Fibroblast of lung (primary cell): ENCODE results near the gene GPX7. TPM values are rescaled to one million over a fixed set of nuclear protein-coding genes. Genes with fewer than 3 reads are reported as not detected.

Experiments used
- DNase-seq, 2 donors: peaks; one replicate each; pipeline versions ENCODE4 v3.0.0 to v3.0.0-alpha.2; 2010; ENCODE audit warnings: low read depth in 2 of 2
- H2AFZ ChIP-seq: 2 replicates; pipeline ENCODE4 v1.5.1; 2012; ENCODE audit warnings: low read length, control low read depth, inconsistent platforms
- H3K27ac ChIP-seq: 2 replicates; pipeline ENCODE4 v1.5.1; 2011; ENCODE audit warnings: low read length, control low read depth; ENCODE audit not compliant: insufficient read depth
- H3K27me3 ChIP-seq: 2 replicates; pipeline ENCODE4 v1.5.1; 2011; ENCODE audit warnings: mild to moderate bottlenecking, low read length; ENCODE audit not compliant: control insufficient read depth, insufficient read depth
- H3K36me3 ChIP-seq: 2 replicates; pipeline ENCODE4 v1.5.1; 2011; ENCODE audit warnings: low read length; ENCODE audit not compliant: control insufficient read depth, insufficient read depth
- H3K4me1 ChIP-seq: 2 replicates; pipeline ENCODE4 v1.5.1; 2011; ENCODE audit warnings: low read length; ENCODE audit not compliant: control insufficient read depth, insufficient read depth; ENCODE audit errors: extremely low read depth
- H3K4me2 ChIP-seq: 2 replicates; pipeline ENCODE4 v1.5.1; 2011; ENCODE audit warnings: low read length, control low read depth; ENCODE audit not compliant: insufficient read depth; ENCODE audit errors: extremely low read depth
- H3K4me3 ChIP-seq, 4 experiments: fragments of 200-600 bp in 1 of 4; sonication (generic) in 1 of 4; replicated peaks in 1 of 4; 2 replicates each; pipeline ENCODE4 v1.5.1; 2011 to 2016; ENCODE audit warnings: low read length in 4 of 4, low read depth in 3 of 4, mild to moderate bottlenecking in 3 of 4, control low read depth in 2 of 4, inconsistent platforms in 1 of 4, mixed read lengths in 1 of 4; ENCODE audit not compliant: insufficient read depth in 1 of 4; ENCODE audit errors: control extremely low read depth in 1 of 4
- H3K79me2 ChIP-seq: 2 replicates; pipeline ENCODE4 v1.5.1; 2012; ENCODE audit warnings: mild to moderate bottlenecking, low read length, inconsistent platforms; ENCODE audit not compliant: control insufficient read depth, insufficient read depth
- H3K9ac ChIP-seq: 2 replicates; pipeline ENCODE4 v1.5.1; 2011; ENCODE audit warnings: mild to moderate bottlenecking, low read length, control low read depth; ENCODE audit not compliant: insufficient read depth
- H3K9me3 ChIP-seq: 2 replicates; pipeline ENCODE4 v1.5.1; 2012; ENCODE audit warnings: low read depth, low read length; ENCODE audit not compliant: control insufficient read depth, insufficient read depth
- H4K20me1 ChIP-seq: 2 replicates; pipeline ENCODE4 v1.5.1; 2011; ENCODE audit warnings: low read length; ENCODE audit not compliant: control insufficient read depth, insufficient read depth; ENCODE audit errors: extremely low read depth
- CTCF ChIP-seq, 2 donors: IDR thresholded peaks in 1 of 2; conservative IDR thresholded peaks in 1 of 2; 1 replicate in 1 of 2; 2 replicates in 1 of 2; pipeline ENCODE4 v1.5.1; 2011 to 2012; ENCODE audit warnings: low read length in 2 of 2, control low read depth in 1 of 2, inconsistent platforms in 1 of 2, low read depth in 1 of 2, mild to moderate bottlenecking in 1 of 2
- EZH2 ChIP-seq: IDR thresholded peaks from 2 replicates; pipeline ENCODE4 v1.5.1; 2012; ENCODE audit warnings: low read length, control low read depth, mild to moderate bottlenecking; ENCODE audit errors: missing control alignments
- polyA plus RNA-seq, 2 donors: library from polyadenylated mRNA; depleted of rRNA in 1 of 2; stranded (reverse) in 1 of 2; unstranded in 1 of 2; fragments of >200 nt; gene quantifications; 2 replicates each; pipeline ENCODE4 v1.2.1, GENCODE V29; 2011 to 2012; ENCODE audit warnings: missing spikeins in 1 of 2
- total RNA-seq: library from RNA; depleted of rRNA; stranded (reverse); fragments of >200 nt; gene quantifications from 2 replicates; pipeline ENCODE4 v1.2.1, GENCODE V29; 2014

GPX7 gene
- total and polyA plus RNA-seq, 2 donors (not counting 1 experiment from before 2014, with no cell fraction given) = 28.9 to 30.6 TPM

DNA sequence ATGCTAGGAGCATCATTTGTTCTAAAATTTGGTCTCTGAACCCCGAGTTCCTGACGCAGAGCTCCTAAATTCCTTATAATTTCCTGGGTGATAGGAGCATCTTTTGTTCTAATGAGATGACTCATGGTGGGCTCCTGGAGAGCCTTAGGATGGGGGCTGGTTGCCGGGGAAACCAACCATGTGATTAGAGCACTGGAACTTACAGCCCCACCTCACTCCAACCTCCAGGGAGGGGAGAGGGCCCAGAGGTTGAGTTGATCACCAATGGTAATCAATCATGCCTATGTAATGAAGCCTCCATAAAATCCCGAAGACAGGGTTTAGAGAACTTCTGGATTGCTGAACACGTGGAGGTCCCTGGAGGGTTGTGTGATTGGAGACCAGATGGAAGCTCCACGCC, 38.5 kb downstream of the GPX7 start:
- Histone ChIP-seq H3K36me3 (no peaks in the 10 kb centered on the region), H3K27ac (no peak overlapping the region), H3K4me1 (no peaks in the 10 kb centered on the region), H3K4me3 (no peak overlapping the region), H3K27me3 (peaks cover 8% of the 10 kb centered on the region), H3K9ac (no peak overlapping the region), H3K4me2 (no peak overlapping the region), H4K20me1 (no peaks in the 10 kb centered on the region), H2AFZ (no peak overlapping the region), H3K79me2 (no peaks in the 10 kb centered on the region), H3K9me3 (no peaks in the 10 kb centered on the region)
- no peak for DNase-seq
- TF ChIP-seq EZH2 = no peak
- TF ChIP-seq CTCF (conservative IDR thresholded peaks at IDR 0.05 in 1 of 2, IDR thresholded peaks at IDR 0.05 in 1 of 2; ENCODE audit: low read depth in 1 of 2, low read length in 2 of 2) = no peak

DNA sequence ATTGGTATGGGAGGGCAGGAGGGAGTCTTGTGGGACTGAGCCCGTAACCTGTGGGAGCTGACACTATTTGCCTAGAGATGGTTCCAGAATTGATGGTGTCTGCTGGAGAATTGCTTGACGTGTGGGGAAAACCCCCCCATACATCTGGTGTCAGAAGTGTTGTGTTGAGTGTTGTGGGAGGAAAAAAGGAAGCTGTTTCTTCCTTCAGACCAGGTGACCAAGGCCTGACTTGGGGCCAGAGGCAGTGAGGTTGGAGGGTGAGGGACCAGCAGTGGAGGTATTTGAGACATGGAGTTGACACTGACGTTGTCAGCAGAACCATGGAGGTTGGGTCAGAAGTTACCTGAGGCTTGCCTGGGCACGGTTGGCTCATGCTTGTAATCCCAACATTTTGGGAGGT, 39.1 kb downstream of the GPX7 start:
- no peak overlapping the region for H2AFZ ChIP-seq
- no peak overlapping the region for H3K27ac ChIP-seq
- peaks cover 8% of the 10 kb centered on the region for H3K27me3 ChIP-seq
- no peaks in the 10 kb centered on the region for H3K9me3 ChIP-seq
- H3K4me3 ChIP-seq = no peak overlapping the region
- H4K20me1 ChIP-seq = no peaks in the 10 kb centered on the region
- H3K4me1 ChIP-seq = no peaks in the 10 kb centered on the region
- TF ChIP-seq CTCF (conservative IDR thresholded peaks at IDR 0.05 in 1 of 2, IDR thresholded peaks at IDR 0.05 in 1 of 2; ENCODE audit: low read depth in 1 of 2, low read length in 2 of 2) (no peak), EZH2 (no peak)
- no peak overlapping the region for H3K9ac ChIP-seq
- no peaks in the 10 kb centered on the region for H3K36me3 ChIP-seq
- no peak for DNase-seq
- H3K4me2 ChIP-seq = no peak overlapping the region
- H3K79me2 ChIP-seq = no peaks in the 10 kb centered on the region

DNA sequence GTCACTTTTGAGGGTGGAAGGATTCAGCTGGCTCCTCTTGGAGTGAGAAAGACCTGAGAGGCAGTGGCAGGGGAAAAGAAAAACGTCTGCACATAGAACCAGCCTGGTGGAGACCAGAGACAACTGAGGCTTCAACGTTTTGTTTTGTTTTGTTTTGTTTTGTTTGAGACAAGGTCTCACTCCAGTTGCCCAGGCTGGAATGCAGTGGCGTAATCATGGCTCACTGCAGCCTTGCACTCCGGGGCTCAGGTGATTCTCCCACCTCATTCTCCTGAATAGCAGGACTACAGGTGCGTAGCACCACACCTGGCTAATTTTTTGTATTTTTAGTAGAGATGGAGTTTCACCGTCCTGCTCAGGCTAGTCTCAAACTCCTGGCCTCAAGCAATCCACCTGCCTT, 43.1 kb downstream of the GPX7 start:
- Histone ChIP-seq H3K9ac (no peak overlapping the region), H3K4me3 (no peak overlapping the region), H3K9me3 (no peaks in the 10 kb centered on the region), H2AFZ (no peak overlapping the region), H3K27ac (no peak overlapping the region), H4K20me1 (no peaks in the 10 kb centered on the region), H3K27me3 (peaks cover 4% of the 10 kb centered on the region), H3K4me2 (no peak overlapping the region), H3K36me3 (no peaks in the 10 kb centered on the region), H3K4me1 (no peaks in the 10 kb centered on the region), H3K79me2 (no peaks in the 10 kb centered on the region)
- no peak for DNase-seq
- no peak for TF ChIP-seq CTCF (conservative IDR thresholded peaks at IDR 0.05 in 1 of 2, IDR thresholded peaks at IDR 0.05 in 1 of 2; ENCODE audit: low read depth in 1 of 2, low read length in 2 of 2)
- TF ChIP-seq EZH2 = no peak
